NCI-H446 treated with DMSO at 0.1 percent for 48 hours (cell line): ENCODE measurements around the gene KTI12.

Source experiments
- DNase-seq: peaks from one replicate; lab custom pipeline; 2025; lab: John Stamatoyannopoulos, UW

KTI12 gene

GRCh38 chr1:51982161-51982560, 51.4 kb downstream of the KTI12 start:
- DNase-seq = no peak
